ENCODE results near the gene AQP9. TPM values are rescaled to one million over a fixed set of nuclear protein-coding genes. Genes with fewer than 3 reads are reported as not detected.

AQP9 gene
- total RNA-seq, 1 experiment from 2014 or later: not detected

DNA sequence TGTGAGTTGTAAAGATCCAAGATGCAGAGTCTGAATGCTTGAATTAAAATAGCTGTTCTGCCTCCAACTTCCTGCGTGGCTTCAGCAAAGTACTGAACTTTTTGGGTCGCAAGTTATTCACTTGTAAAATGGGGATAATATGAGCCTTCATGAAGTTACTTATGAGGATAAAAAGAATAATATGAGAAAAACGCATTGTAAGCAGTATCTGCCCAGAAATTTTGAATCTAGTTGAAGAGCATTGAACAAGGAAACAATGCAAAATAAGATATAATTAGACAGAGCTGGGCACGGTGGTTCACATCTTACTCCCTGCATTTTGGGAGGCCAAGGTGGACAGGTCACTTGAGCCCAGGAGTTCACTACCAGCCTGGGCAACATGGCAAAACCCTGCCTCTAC is 37.8 kb downstream of the AQP9 start:
- Histone ChIP-seq H3K9me3 (ENCODE audit: control insufficient read depth, insufficient read depth, low read depth, low read length) (no peaks in the 10 kb centered on the region), H3K27ac (ENCODE audit: low read length) (no peak overlapping the region), H3K4me3 (ENCODE audit: low read depth in 2 of 2, low read length in 2 of 2) (no peak overlapping the region), H3K4me1 (ENCODE audit: control insufficient read depth, insufficient read depth, low read length) (no peaks in the 10 kb centered on the region), H3K36me3 (ENCODE audit: control insufficient read depth, insufficient read depth, low read length) (no peaks in the 10 kb centered on the region), H3K27me3 (ENCODE audit: control insufficient read depth, insufficient read depth, low read length) (peaks cover 2% of the 10 kb centered on the region; the same call in 1 of the 2 replicates)
- BruUV-seq (replicated peaks): no TSS peak
- ChIA-PET POLR2A (no interaction called here), CTCF (no interaction called here)
- intact Hi-C loops (cut with micrococcal nuclease; ENCODE audit: unreplicated experiment): no loop called here
- TF ChIP-seq, protein P1, sequence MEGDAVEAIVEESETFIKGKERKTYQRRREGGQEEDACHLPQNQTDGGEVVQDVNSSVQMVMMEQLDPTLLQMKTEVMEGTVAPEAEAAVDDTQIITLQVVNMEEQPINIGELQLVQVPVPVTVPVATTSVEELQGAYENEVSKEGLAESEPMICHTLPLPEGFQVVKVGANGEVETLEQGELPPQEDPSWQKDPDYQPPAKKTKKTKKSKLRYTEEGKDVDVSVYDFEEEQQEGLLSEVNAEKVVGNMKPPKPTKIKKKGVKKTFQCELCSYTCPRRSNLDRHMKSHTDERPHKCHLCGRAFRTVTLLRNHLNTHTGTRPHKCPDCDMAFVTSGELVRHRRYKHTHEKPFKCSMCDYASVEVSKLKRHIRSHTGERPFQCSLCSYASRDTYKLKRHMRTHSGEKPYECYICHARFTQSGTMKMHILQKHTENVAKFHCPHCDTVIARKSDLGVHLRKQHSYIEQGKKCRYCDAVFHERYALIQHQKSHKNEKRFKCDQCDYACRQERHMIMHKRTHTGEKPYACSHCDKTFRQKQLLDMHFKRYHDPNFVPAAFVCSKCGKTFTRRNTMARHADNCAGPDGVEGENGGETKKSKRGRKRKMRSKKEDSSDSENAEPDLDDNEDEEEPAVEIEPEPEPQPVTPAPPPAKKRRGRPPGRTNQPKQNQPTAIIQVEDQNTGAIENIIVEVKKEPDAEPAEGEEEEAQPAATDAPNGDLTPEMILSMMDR (IDR thresholded peaks at IDR 0.05): no peak
- no peak for TF ChIP-seq SIN3A (IDR thresholded peaks at IDR 0.05; ENCODE audit: borderline replicate concordance, insufficient read depth, low read depth, low read length)
- TF ChIP-seq, protein P2, sequence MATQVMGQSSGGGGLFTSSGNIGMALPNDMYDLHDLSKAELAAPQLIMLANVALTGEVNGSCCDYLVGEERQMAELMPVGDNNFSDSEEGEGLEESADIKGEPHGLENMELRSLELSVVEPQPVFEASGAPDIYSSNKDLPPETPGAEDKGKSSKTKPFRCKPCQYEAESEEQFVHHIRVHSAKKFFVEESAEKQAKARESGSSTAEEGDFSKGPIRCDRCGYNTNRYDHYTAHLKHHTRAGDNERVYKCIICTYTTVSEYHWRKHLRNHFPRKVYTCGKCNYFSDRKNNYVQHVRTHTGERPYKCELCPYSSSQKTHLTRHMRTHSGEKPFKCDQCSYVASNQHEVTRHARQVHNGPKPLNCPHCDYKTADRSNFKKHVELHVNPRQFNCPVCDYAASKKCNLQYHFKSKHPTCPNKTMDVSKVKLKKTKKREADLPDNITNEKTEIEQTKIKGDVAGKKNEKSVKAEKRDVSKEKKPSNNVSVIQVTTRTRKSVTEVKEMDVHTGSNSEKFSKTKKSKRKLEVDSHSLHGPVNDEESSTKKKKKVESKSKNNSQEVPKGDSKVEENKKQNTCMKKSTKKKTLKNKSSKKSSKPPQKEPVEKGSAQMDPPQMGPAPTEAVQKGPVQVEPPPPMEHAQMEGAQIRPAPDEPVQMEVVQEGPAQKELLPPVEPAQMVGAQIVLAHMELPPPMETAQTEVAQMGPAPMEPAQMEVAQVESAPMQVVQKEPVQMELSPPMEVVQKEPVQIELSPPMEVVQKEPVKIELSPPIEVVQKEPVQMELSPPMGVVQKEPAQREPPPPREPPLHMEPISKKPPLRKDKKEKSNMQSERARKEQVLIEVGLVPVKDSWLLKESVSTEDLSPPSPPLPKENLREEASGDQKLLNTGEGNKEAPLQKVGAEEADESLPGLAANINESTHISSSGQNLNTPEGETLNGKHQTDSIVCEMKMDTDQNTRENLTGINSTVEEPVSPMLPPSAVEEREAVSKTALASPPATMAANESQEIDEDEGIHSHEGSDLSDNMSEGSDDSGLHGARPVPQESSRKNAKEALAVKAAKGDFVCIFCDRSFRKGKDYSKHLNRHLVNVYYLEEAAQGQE (IDR thresholded peaks at IDR 0.05; ENCODE audit: insufficient read depth in 1 of 2, low read depth in 2 of 2, low read length in 1 of 2): no peak
- no peak for TF ChIP-seq POLR2AphosphoS5 (IDR thresholded peaks at IDR 0.05; ENCODE audit: low read depth, low read length)
- no peak for TF ChIP-seq TCF7L2 (IDR thresholded peaks at IDR 0.05; ENCODE audit: low read depth, low read length)
- DNase-seq (ENCODE audit: low read depth, low spot score): no peak
- no peak for ATAC-seq
- in situ Hi-C loops (cut with HindIII; ENCODE audit: low pct_unique_long_range_greater_than_20kb, low sequenced_read_pairs): no loop called here

DNA sequence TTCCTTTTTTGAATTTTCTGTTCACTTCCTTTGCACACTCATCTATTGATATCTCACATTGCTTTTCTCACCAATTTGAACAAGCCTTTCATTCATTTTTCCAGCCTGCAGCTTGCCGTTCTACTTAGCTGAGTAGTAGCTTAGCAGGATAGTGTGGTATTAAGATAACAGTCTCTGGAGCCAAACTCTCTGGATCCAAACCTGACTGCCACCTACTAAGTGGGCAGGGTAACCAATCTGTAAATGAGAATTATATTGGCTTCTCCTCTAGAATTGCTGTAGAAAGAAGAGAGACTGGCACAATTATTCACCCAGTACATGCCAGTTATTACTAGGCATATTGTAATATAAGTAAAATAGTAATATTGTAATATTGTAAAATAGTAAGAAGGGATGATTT is 40.5 kb downstream of the AQP9 start:
- ATAC-seq (no peak), DNase-seq (ENCODE audit: low read depth, low spot score) (no peak)
- Histone ChIP-seq H3K4me3 (ENCODE audit: low read depth in 2 of 2, low read length in 2 of 2) (no peak overlapping the region), H3K9me3 (ENCODE audit: control insufficient read depth, insufficient read depth, low read depth, low read length) (no peaks in the 10 kb centered on the region), H3K27ac (ENCODE audit: low read length) (no peak overlapping the region), H3K36me3 (ENCODE audit: control insufficient read depth, insufficient read depth, low read length) (no peaks in the 10 kb centered on the region), H3K4me1 (ENCODE audit: control insufficient read depth, insufficient read depth, low read length) (no peaks in the 10 kb centered on the region), H3K27me3 (ENCODE audit: control insufficient read depth, insufficient read depth, low read length) (peaks cover 10% of the 10 kb centered on the region)
- ChIA-PET CTCF (no interaction called here), POLR2A (no interaction called here)
- intact Hi-C loops (cut with micrococcal nuclease; ENCODE audit: unreplicated experiment): no loop called here
- TF ChIP-seq, protein P1 (IDR thresholded peaks at IDR 0.05): no peak
- TF ChIP-seq SIN3A (IDR thresholded peaks at IDR 0.05; ENCODE audit: borderline replicate concordance, insufficient read depth, low read depth, low read length): no peak
- TF ChIP-seq, protein P2 (IDR thresholded peaks at IDR 0.05; ENCODE audit: insufficient read depth in 1 of 2, low read depth in 2 of 2, low read length in 1 of 2): no peak
- no peak for TF ChIP-seq POLR2AphosphoS5 (IDR thresholded peaks at IDR 0.05; ENCODE audit: low read depth, low read length)
- TF ChIP-seq TCF7L2 (IDR thresholded peaks at IDR 0.05; ENCODE audit: low read depth, low read length): no peak
- in situ Hi-C loops (cut with HindIII; ENCODE audit: low pct_unique_long_range_greater_than_20kb, low sequenced_read_pairs): no loop called here
- no TSS peak for BruUV-seq (replicated peaks)

Measured in Panc1 (cell line).